ENCODE data around the gene ACTR3. TPM values are rescaled to one million over a fixed set of nuclear protein-coding genes. Genes with fewer than 3 reads are reported as not detected.

Gene ACTR3
- total and polyA plus RNA-seq, 10 of the 15 experiments (the other 5 are each of a cell fraction or from before 2014, with no cell fraction given) = 79.1 to 616 (median 471) TPM

GRCh38 chr2:113979191-113980128 lies 89.6 kb downstream of the ACTR3 start (continued):
- TF ChIP-seq RAD21 (IDR thresholded peaks at IDR 0.05; ENCODE audit: insufficient read depth, low read depth, low read length) (peak; percentile 59), ZBTB33 (IDR thresholded peaks at IDR 0.05) (peak; percentile 100), ZNF217 (IDR thresholded peaks at IDR 0.05) (no peak), MTA3 (IDR thresholded peaks at IDR 0.05; ENCODE audit: borderline replicate concordance, low read length) (no peak), IKZF1 (conservative IDR thresholded peaks at IDR 0.05) (peak; percentile 69), KAT2A (conservative IDR thresholded peaks at IDR 0.05; ENCODE audit: control insufficient read depth, low read depth, low read length) (no peak), NBN (IDR thresholded peaks at IDR 0.05) (no peak)

- no peak for ATAC-seq
- 53% methylated on average over 4 of the region's 4 CpGs for WGBS (ENCODE audit: insufficient coverage, insufficient replicate concordance, low lambda C conversion rate, missing lambda C conversion rate)
- Histone ChIP-seq H3K27ac (ENCODE audit: control insufficient read depth, insufficient read depth) (no peak overlapping the region), H2AFZ (ENCODE audit: control insufficient read depth, low read depth, low read length) (no peak overlapping the region), H3K4me3 (no peak overlapping the region), H4K20me1 (ENCODE audit: control insufficient read depth, insufficient read depth) (no peaks in the 10 kb centered on the region), H3K4me1 (ENCODE audit: control insufficient read depth, insufficient read depth, low read length) (no peaks in the 10 kb centered on the region), H3K4me2 (ENCODE audit: control insufficient read depth, insufficient read depth) (no peak overlapping the region), H3K9ac (ENCODE audit: control insufficient read depth, insufficient read depth, low read length) (no peak overlapping the region), H3K27me3 (replicated peaks in 1 of 2; ENCODE audit: control insufficient read depth in 2 of 2, insufficient read depth in 2 of 2, low read length in 1 of 2) (no peaks in the 10 kb centered on the region), H3K79me2 (ENCODE audit: control insufficient read depth, insufficient read depth, low read length) (no peaks in the 10 kb centered on the region), H3K36me3 (ENCODE audit: control insufficient read depth in 2 of 2, insufficient read depth in 2 of 2, low read length in 1 of 2) (no peaks in the 10 kb centered on the region), H3K9me3 (replicated peaks; ENCODE audit: control insufficient read depth, insufficient read depth, low read length) (no peaks in the 10 kb centered on the region; the same call in 2 of the 3 replicates)
- no peak for FAIRE-seq
- in situ Hi-C loops (cut with MboI) (no loop called here), intact Hi-C loops (cut with micrococcal nuclease; ENCODE audit: unreplicated experiment) (no loop called here)
- BruUV-seq (replicated peaks) = no TSS peak
- CTCF ChIA-PET = interaction anchor here (0.8 to 1.3 kb wide), 3 partner anchors 68 to 257 kb away, joined by 3 read pairs; partner anchors contain the start of gene SLC35F5
- no peak for DNase-seq (ENCODE audit: low read depth, low spot score)
- TF ChIP-seq CHD1 (IDR thresholded peaks at IDR 0.05; ENCODE audit: low read depth, low read length) (no peak), ZNF207 (IDR thresholded peaks at IDR 0.05; ENCODE audit: borderline replicate concordance) (no peak), TCF3 (IDR thresholded peaks at IDR 0.05; ENCODE audit: borderline replicate concordance, insufficient read depth, low read depth, low read length) (no peak), RCOR1 (conservative IDR thresholded peaks at IDR 0.05; ENCODE audit: low read depth, low read length) (no peak), SREBF2 (IDR thresholded peaks at IDR 0.05; ENCODE audit: low read length) (no peak), SUPT20H (IDR thresholded peaks at IDR 0.05; ENCODE audit: borderline replicate concordance, control insufficient read depth, low read depth, low read length) (no peak), JUNB (IDR thresholded peaks at IDR 0.05) (no peak), MTA2 (IDR thresholded peaks at IDR 0.05; ENCODE audit: low read depth) (no peak), POLR2AphosphoS5 (IDR thresholded peaks at IDR 0.05; ENCODE audit: low read length) (no peak), IKZF1 (conservative IDR thresholded peaks at IDR 0.05) (no peak), IRF5 (IDR thresholded peaks at IDR 0.05; ENCODE audit: borderline replicate concordance) (no peak), GATAD2B (conservative IDR thresholded peaks at IDR 0.05; ENCODE audit: low read depth) (no peak), BMI1 (IDR thresholded peaks at IDR 0.05; ENCODE audit: borderline replicate concordance) (no peak), FOXM1 (IDR thresholded peaks at IDR 0.05; ENCODE audit: low read depth, low read length) (no peak), MEF2A (IDR thresholded peaks at IDR 0.05; ENCODE audit: insufficient read depth, low read depth, low read length) (no peak)
- RAD21 ChIA-PET (ENCODE audit: unreplicated experiment) = no interaction called here
- POLR2A ChIA-PET = no interaction called here
- SMC1A ChIA-PET (ENCODE audit: uncharacterized antibody, unreplicated experiment) = interaction anchor here (0.9 to 2.4 kb wide), 3 partner anchors 85 to 280 kb away, joined by 4 to 7 read pairs (median 4); no protein-coding TSS in a partner anchor
These were observed 91.1 kb downstream of the ACTR3 start for GRCh38 chr2:113980946-113981345.
